HepG2 (cell line): ENCODE results near the gene POLA2. TPM values are rescaled to one million over a fixed set of nuclear protein-coding genes. Genes with fewer than 3 reads are reported as not detected.
A peak's percentile ranks its signal among the peaks of the same experiment; 100 is the strongest.

ENCODE experiments used
- CHCHD3 ChIP-seq: sonication (generic); formaldehyde crosslinking; IDR thresholded peaks from 2 replicates; pipeline ENCODE4 v1.8.0; 2022; ENCODE audit warnings: mild to moderate bottlenecking, missing genetic modification reagents, moderate library complexity
- FLYWCH1 ChIP-seq: sonication (generic); formaldehyde crosslinking; IDR thresholded peaks from 2 replicates; pipeline ENCODE4 v1.8.1; 2023; ENCODE audit warnings: mild to moderate bottlenecking, missing genetic modification reagents
- FOXA3 ChIP-seq: IDR thresholded peaks from 2 replicates; pipeline ENCODE4 v1.6.1; 2016; ENCODE audit warnings: missing genetic modification reagents, missing compliant biosample characterization
- FOXK1 ChIP-seq: sonication (generic); formaldehyde crosslinking; IDR thresholded peaks from 2 replicates; pipeline ENCODE4 v1.4.0; 2020; ENCODE audit warnings: low read depth, missing genetic modification reagents, borderline replicate concordance
- MLLT10 ChIP-seq: sonication (generic); formaldehyde crosslinking; IDR thresholded peaks from 2 replicates; pipeline ENCODE4 v1.4.0; 2020; ENCODE audit warnings: missing genetic modification reagents
- POGZ ChIP-seq: sonication (generic); formaldehyde crosslinking; IDR thresholded peaks from 2 replicates; pipeline ENCODE4 v1.4.0; 2020; ENCODE audit warnings: mild to moderate bottlenecking, missing genetic modification reagents
- REPIN1 ChIP-seq: sonication (generic); formaldehyde crosslinking; IDR thresholded peaks from 2 replicates; pipeline ENCODE4 v1.8.0; 2022; ENCODE audit warnings: missing genetic modification reagents, low read depth, mild to moderate bottlenecking, borderline replicate concordance
- ZNF24 ChIP-seq: fragments of 450-650 bp; IDR thresholded peaks from 2 replicates; pipeline ENCODE4 v1.6.1; 2017; ENCODE audit warnings: antibody characterized with exemption, mild to moderate bottlenecking
- ZNF543 ChIP-seq: sonication (generic); formaldehyde crosslinking; IDR thresholded peaks from 2 replicates; pipeline ENCODE4 v1.4.0; 2020; ENCODE audit warnings: mild to moderate bottlenecking, missing genetic modification reagents
- ZNF547 ChIP-seq: sonication (generic); formaldehyde crosslinking; IDR thresholded peaks from 2 replicates; pipeline ENCODE4 v1.5.1; 2020; ENCODE audit warnings: mild to moderate bottlenecking, missing genetic modification reagents
- ZNF792 ChIP-seq: IDR thresholded peaks from 2 replicates; pipeline ENCODE4 v1.6.1; 2016
- polyA plus RNA-seq, 8 experiments: library from polyadenylated mRNA; depleted of rRNA in 3 of 8; stranded (reverse) in 7 of 8; unstranded in 1 of 8; fragments of >200 nt; fragmentation: Illumina TruSeq in 4 of 8; extraction: Trizol in 4 of 8; gene quantifications; 2 replicates each; pipeline versions ENCODE4 v1.2.1 to v1.2.3, GENCODE V29; 2011 to 2016; ENCODE audit warnings: low read depth in 4 of 8, missing spikeins in 1 of 8, mixed read lengths in 1 of 8; ENCODE audit not compliant: insufficient read depth in 1 of 8
- total RNA-seq, 5 experiments: library from RNA; depleted of rRNA; stranded (reverse); fragments of >200 nt; fragmentation: Illumina TruSeq; extraction: Trizol; gene quantifications; 2 replicates each; pipeline ENCODE4 v1.2.3, GENCODE V29; 2016; ENCODE audit warnings: low read depth in 1 of 5
- TF ChIP-seq, protein P1 (sequence below): sonication (generic); formaldehyde crosslinking; IDR thresholded peaks from 2 replicates; pipeline ENCODE4 v1.5.0; 2020; ENCODE audit warnings: mild to moderate bottlenecking, missing genetic modification reagents
- TF ChIP-seq, protein P2 (sequence below): sonication (generic); formaldehyde crosslinking; IDR thresholded peaks from 2 replicates; pipeline ENCODE4 v1.8.1; 2023; ENCODE audit warnings: missing genetic modification reagents, inconsistent platforms, borderline replicate concordance
- TF ChIP-seq, protein P3 (sequence below): sonication (generic); formaldehyde crosslinking; IDR thresholded peaks from 2 replicates; pipeline ENCODE4; 2020; ENCODE audit warnings: missing genetic modification reagents, mild to moderate bottlenecking, borderline replicate concordance
- TF ChIP-seq, protein P4 (sequence below): IDR thresholded peaks from 2 replicates; pipeline ENCODE4 v1.6.1; 2016; ENCODE audit warnings: mild to moderate bottlenecking, missing biosample characterization, missing genetic modification reagents
- TF ChIP-seq, protein P5 (sequence below): sonication (generic); formaldehyde crosslinking; IDR thresholded peaks from 2 replicates; pipeline ENCODE4 v1.4.0; 2020; ENCODE audit warnings: missing genetic modification reagents, borderline replicate concordance
- TF ChIP-seq, protein P6 (sequence below): sonication (generic); formaldehyde crosslinking; IDR thresholded peaks from 2 replicates; pipeline ENCODE4 v1.8.0; 2022; ENCODE audit warnings: mild to moderate bottlenecking, missing genetic modification reagents, borderline replicate concordance

Gene POLA2
- total and polyA plus RNA-seq, 2 of the 13 experiments (the other 11 are each of a cell fraction or from before 2014, with no cell fraction given), result 9.7 to 15.6 TPM

DNA sequence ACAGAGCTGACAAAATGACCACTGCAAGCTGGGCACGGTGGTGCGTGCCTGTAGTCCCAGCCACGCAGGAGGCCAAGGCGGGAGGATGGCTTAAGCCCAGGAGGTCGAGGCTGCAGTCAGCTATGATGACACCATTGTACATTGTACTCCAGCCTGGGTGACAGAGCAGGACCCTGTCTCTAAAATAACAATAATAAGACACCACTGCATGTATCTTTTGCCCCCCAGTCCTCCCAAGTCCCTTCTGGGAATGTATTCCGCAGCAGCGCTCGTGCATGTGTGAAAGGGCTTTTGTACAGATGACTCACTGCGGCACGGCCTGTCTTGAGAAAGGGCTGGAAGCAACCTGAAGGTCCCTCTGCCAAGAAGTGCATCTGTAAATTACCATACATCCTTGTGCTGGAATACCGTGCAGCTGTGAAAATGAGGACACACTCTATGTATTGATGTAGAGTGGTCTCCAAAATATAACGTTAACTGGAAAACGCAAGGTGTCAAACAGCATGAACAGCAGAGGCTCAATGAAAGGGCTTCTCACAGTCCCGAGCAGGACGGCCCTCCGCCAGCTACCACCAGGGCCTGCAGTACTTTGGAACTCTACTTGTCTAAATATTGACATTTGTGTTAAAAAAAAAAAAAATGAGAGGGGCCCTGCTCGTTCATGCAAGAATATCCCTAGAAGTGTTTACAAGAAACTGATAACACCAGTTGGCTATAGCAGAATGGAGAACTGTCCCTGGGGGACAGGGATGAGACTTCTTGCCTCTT lies 43.9 kb downstream of the POLA2 start (continued):
- TF ChIP-seq, protein P1, sequence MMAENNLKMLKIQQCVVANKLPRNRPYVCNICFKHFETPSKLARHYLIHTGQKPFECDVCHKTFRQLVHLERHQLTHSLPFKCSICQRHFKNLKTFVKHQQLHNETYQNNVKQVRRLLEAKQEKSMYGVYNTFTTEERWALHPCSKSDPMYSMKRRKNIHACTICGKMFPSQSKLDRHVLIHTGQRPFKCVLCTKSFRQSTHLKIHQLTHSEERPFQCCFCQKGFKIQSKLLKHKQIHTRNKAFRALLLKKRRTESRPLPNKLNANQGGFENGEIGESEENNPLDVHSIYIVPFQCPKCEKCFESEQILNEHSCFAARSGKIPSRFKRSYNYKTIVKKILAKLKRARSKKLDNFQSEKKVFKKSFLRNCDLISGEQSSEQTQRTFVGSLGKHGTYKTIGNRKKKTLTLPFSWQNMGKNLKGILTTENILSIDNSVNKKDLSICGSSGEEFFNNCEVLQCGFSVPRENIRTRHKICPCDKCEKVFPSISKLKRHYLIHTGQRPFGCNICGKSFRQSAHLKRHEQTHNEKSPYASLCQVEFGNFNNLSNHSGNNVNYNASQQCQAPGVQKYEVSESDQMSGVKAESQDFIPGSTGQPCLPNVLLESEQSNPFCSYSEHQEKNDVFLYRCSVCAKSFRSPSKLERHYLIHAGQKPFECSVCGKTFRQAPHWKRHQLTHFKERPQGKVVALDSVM (CRISPR knock-in tag), result peak; percentile 100
- peak; percentile 19; the same call in 1 of the 2 replicates for TF ChIP-seq ZNF792 (CRISPR knock-in tag)
- TF ChIP-seq, protein P2, sequence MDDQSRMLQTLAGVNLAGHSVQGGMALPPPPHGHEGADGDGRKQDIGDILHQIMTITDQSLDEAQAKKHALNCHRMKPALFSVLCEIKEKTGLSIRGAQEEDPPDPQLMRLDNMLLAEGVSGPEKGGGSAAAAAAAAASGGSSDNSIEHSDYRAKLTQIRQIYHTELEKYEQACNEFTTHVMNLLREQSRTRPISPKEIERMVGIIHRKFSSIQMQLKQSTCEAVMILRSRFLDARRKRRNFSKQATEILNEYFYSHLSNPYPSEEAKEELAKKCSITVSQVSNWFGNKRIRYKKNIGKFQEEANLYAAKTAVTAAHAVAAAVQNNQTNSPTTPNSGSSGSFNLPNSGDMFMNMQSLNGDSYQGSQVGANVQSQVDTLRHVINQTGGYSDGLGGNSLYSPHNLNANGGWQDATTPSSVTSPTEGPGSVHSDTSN, result no peak
- TF ChIP-seq, protein P3, sequence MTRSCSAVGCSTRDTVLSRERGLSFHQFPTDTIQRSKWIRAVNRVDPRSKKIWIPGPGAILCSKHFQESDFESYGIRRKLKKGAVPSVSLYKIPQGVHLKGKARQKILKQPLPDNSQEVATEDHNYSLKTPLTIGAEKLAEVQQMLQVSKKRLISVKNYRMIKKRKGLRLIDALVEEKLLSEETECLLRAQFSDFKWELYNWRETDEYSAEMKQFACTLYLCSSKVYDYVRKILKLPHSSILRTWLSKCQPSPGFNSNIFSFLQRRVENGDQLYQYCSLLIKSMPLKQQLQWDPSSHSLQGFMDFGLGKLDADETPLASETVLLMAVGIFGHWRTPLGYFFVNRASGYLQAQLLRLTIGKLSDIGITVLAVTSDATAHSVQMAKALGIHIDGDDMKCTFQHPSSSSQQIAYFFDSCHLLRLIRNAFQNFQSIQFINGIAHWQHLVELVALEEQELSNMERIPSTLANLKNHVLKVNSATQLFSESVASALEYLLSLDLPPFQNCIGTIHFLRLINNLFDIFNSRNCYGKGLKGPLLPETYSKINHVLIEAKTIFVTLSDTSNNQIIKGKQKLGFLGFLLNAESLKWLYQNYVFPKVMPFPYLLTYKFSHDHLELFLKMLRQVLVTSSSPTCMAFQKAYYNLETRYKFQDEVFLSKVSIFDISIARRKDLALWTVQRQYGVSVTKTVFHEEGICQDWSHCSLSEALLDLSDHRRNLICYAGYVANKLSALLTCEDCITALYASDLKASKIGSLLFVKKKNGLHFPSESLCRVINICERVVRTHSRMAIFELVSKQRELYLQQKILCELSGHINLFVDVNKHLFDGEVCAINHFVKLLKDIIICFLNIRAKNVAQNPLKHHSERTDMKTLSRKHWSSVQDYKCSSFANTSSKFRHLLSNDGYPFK (CRISPR knock-in tag), result no peak
- peak; percentile 95 for TF ChIP-seq FOXA3 (CRISPR knock-in tag)
- TF ChIP-seq ZNF547 (CRISPR knock-in tag), result no peak
- peak; percentile 78; the same call in 1 of the 2 replicates for TF ChIP-seq FOXK1 (CRISPR knock-in tag)
- TF ChIP-seq, protein P4, sequence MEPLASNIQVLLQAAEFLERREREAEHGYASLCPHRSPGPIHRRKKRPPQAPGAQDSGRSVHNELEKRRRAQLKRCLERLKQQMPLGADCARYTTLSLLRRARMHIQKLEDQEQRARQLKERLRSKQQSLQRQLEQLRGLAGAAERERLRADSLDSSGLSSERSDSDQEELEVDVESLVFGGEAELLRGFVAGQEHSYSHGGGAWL, result peak; percentile 61; the same call in 1 of the 2 replicates
- TF ChIP-seq POGZ (CRISPR knock-in tag), result no peak
- TF ChIP-seq, protein P5, sequence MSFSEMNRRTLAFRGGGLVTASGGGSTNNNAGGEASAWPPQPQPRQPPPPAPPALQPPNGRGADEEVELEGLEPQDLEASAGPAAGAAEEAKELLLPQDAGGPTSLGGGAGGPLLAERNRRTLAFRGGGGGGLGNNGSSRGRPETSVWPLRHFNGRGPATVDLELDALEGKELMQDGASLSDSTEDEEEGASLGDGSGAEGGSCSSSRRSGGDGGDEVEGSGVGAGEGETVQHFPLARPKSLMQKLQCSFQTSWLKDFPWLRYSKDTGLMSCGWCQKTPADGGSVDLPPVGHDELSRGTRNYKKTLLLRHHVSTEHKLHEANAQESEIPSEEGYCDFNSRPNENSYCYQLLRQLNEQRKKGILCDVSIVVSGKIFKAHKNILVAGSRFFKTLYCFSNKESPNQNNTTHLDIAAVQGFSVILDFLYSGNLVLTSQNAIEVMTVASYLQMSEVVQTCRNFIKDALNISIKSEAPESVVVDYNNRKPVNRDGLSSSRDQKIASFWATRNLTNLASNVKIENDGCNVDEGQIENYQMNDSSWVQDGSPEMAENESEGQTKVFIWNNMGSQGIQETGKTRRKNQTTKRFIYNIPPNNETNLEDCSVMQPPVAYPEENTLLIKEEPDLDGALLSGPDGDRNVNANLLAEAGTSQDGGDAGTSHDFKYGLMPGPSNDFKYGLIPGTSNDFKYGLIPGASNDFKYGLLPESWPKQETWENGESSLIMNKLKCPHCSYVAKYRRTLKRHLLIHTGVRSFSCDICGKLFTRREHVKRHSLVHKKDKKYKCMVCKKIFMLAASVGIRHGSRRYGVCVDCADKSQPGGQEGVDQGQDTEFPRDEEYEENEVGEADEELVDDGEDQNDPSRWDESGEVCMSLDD (CRISPR knock-in tag), result no peak
- TF ChIP-seq, protein P6, sequence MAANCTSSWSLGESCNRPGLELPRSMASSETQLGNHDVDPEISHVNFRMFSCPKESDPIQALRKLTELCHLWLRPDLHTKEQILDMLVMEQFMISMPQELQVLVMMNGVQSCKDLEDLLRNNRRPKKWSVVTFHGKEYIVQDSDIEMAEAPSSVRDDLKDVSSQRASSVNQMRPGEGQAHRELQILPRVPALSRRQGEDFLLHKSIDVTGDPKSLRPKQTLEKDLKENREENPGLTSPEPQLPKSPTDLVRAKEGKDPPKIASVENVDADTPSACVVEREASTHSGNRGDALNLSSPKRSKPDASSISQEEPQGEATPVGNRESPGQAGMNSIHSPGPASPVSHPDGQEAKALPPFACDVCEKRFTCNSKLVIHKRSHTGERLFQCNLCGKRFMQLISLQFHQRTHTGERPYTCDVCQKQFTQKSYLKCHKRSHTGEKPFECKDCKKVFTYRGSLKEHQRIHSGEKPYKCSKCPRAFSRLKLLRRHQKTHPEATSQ (CRISPR knock-in tag), result no peak; the same call in 1 of the 2 replicates
- TF ChIP-seq FLYWCH1, result no peak
- no peak for TF ChIP-seq MLLT10 (CRISPR knock-in tag)
- peak; percentile 28; the same call in 1 of the 2 replicates for TF ChIP-seq REPIN1 (CRISPR knock-in tag)
- no peak for TF ChIP-seq CHCHD3 (CRISPR knock-in tag)
- TF ChIP-seq ZNF543 (CRISPR knock-in tag), result 0 out of 2 replicates have a peak, but pooled peaks have one; percentile 32
- no peak for TF ChIP-seq ZNF24
